GM21515 (cell line): ENCODE results near the gene COX5A.

Experiments used
- ATAC-seq: cut with Tn5 transposase; IDR thresholded peaks from one replicate; pipeline ENCODE4 v1.9.1; 2021; ENCODE audit not compliant: unreplicated experiment

COX5A gene

DNA sequence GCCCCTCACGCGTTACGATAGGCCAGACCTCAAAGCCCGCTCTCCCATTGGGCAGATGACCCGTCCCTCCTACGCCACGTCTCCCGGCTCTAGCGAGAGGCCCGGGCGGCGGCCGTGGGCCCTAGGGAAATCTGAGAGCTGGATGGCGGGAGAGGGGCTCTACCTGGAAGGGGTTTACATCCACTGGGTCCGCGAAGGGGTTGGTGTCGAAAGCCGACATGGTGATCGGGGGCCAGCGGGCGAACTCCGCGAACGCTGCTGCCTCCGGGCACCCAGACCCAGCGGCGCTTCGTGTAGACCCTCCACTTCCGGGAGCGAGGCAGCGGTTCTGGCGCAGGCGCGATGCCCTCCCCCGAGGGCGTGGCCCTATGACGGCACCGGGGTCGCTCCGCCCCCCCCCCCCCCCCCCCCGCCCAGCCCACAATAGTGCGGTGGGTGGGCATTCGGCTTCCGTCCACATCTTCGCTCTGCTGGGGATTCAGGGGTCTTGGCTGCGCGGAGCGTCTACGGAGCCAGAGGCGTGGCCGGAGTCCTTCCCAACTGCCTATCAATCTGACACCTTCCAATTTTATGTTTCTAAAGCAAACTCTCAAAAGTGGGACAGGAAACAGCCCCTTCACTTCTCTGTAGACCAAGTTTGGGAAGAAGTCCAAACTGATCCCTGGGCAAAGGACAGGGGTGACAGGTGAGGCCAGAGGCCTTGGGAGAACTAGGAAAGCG, 64.7 kb downstream of the COX5A start, which contains the start of gene SCAMP2:
SCAMP2 (minus strand) TSS at position 330 of the 720 bp plus-strand sequence; CDS start at position 220, 110 bp downstream.
- peak; percentile 65 for ATAC-seq

DNA sequence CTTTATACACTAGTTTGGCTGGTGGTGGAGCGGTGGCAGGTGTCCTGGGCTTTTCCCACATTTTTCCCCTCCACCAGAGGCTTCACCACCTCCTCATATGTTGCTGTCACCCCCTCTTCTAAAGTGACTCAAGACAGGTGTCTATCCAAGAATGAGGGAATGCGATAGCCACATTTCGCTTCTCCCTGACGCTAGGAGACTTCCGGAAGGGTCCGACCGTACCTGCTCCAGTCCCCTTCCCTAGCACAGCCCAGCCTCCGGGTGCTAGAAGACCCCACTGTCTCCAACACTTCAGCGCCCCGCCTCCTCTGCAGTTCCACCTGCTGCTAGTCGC, 65.2 kb downstream of the COX5A start:
- no peak for ATAC-seq

DNA sequence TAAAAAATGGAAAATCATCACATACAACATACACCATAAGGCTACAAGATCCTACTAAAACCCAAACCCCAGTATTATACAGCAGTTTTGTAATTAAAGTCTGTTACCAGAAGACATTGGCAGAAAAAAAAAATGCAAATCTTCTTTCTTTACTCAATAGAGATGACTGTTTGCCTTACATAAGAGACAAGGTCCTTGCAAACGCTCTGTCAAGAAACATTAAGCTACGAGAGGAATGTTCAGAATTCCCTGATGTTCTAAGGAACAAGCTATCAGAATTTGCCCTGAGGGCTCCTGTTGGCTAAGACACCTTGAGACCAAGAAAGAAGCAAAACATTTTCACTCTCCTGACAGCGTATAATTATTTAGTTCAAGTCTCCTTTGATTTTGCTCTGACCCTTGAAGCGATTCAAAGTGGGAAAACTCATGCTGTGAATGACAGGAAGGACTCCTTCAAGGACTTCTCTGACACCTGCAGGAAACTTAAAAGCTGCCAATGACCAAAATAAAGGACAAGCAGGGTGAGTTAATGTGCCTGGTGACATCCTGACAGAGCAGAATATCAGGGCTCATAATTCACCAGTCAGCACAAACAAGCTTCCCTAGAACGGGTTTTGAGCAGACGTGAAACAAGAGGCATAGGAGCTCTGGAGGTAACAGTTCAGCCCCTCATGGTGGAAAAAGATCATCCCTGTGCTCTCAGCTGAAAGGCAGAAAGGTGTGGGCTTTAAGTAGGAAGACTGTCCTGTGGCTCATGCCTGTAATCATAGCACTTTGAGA, 67.2 kb downstream of the COX5A start:
- no peak for ATAC-seq
